Stimulated activated naive CD8-positive, alpha-beta T cell treated with anti-CD3 and anti-CD28 coated beads, Interleukin-15, Interleukin-2, amounts not matched to agents 100 ng/mL and 50 ng/mL, for 24 hours (primary cell): ENCODE data around the gene CDCA7.
"Not testable (repeated sequence)": the region's sequence is repeated elsewhere in the genome, so short reads cannot be mapped to it uniquely, and the experiment has no call there.

Source experiments
- H3K27ac Mint-ChIP-seq: one replicate; pipeline ENCODE4 v1.8.0; 2021; ENCODE audit warnings: mild to moderate bottlenecking, mixed read lengths
- H3K27me3 Mint-ChIP-seq: one replicate; pipeline ENCODE4 v1.8.0; 2021; ENCODE audit warnings: mixed read lengths
- H3K36me3 Mint-ChIP-seq: one replicate; pipeline ENCODE4 v1.8.0; 2021; ENCODE audit warnings: low read depth, mixed read lengths
- H3K4me1 Mint-ChIP-seq: one replicate; pipeline ENCODE4 v1.8.0; 2021; ENCODE audit warnings: low read depth, mixed read lengths
- H3K4me3 Mint-ChIP-seq: one replicate; pipeline ENCODE4 v1.8.0; 2021; ENCODE audit warnings: mild to moderate bottlenecking, mixed read lengths
- H3K9me3 Mint-ChIP-seq: one replicate; pipeline ENCODE4 v1.8.0; 2021; ENCODE audit warnings: mixed read lengths

Gene CDCA7

DNA sequence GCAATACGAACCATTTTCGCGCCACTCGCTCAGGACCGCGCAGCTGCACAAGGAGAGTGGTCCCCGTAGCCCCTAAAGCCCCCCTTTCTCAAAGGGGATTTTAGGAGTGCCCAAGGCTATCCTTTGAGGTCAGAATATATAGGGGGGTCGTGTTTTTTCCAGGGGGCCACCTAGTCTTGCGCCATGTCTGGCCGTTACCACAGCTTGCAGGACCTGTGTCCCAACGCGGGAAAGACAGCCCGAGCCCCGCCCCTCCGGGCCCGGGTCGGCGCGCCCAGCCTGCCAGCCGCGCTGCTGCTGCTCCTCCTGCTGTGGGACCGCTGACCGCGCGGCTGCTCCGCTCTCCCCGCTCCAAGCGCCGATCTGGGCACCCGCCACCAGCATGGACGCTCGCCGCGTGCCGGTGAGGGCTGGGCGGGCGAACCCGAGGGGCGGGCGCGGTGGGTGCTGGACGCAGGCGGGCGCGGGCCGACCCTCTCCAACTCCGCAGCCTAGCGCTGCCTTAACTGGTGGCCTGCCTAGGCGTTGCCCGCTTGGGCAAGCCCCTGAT, at the start of gene CDCA7:
Gene CDCA7 (plus strand): TSS at position 291 of the 550 bp plus-strand sequence. CDS start 92 bp downstream, at position 383.
- Mint-ChIP-seq H3K36me3 (peaks cover 31% of the 10 kb centered on the region), H3K27me3 (peaks cover 48% of the 10 kb centered on the region), H3K9me3 (no peaks in the 10 kb centered on the region), H3K4me1 (peaks cover 45% of the 10 kb centered on the region), H3K4me3 (peak within 1 kb of the TSS; percentile 89), H3K27ac (peak within 1 kb of the TSS; percentile 94)

DNA sequence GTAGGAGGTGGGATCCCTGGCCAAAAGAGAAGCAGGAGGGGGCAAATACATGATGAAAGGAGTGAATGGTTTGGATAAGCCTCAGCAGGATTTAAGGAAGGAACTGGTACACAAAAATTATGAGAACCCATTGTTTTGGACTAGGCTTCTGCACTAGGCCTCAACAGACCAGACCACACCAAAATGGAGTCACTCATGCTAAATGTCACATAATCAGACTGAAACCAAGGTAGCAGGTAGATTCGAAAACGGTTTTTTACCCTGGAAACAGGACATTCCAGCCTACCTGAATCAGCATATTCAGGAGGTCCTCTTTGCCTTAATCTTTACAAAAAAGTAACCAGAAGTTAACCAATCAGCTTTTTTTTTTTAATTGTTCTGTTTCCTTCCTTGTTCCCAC, 49.4 kb upstream of the CDCA7 start:
- H3K27me3 Mint-ChIP-seq, result peaks cover 3% of the 10 kb centered on the region

GRCh38 chr2:173307293-173307692, 47.4 kb upstream of the CDCA7 start:
- H3K27ac Mint-ChIP-seq, result no peak overlapping the region

More for the DNA sequence above, 49.4 kb upstream of the CDCA7 start:
- Mint-ChIP-seq H3K9me3 (peaks cover 6% of the 10 kb centered on the region), H3K36me3 (no peaks in the 10 kb centered on the region), H3K4me1 (no peaks in the 10 kb centered on the region), H3K27ac (no peak overlapping the region), H3K4me3 (no peak overlapping the region)

GRCh38 chr2:173309370-173309769, 45.3 kb upstream of the CDCA7 start:
- H3K27me3 Mint-ChIP-seq, H3K4me1 Mint-ChIP-seq, H3K36me3 Mint-ChIP-seq, H3K9me3 Mint-ChIP-seq, H3K27ac Mint-ChIP-seq, H3K4me3 Mint-ChIP-seq: not testable (repeated sequence)

More at GRCh38 chr2:173307293-173307692, 47.4 kb upstream of the CDCA7 start:
- H3K4me1 Mint-ChIP-seq, result no peaks in the 10 kb centered on the region
- H3K36me3 Mint-ChIP-seq, result no peaks in the 10 kb centered on the region
- H3K4me3 Mint-ChIP-seq, result no peak overlapping the region
- no peaks in the 10 kb centered on the region for H3K27me3 Mint-ChIP-seq
- H3K9me3 Mint-ChIP-seq, result peaks cover 2% of the 10 kb centered on the region

GRCh38 chr2:173311844-173312606, 42.6 kb upstream of the CDCA7 start:
- Mint-ChIP-seq H3K36me3 (no peaks in the 10 kb centered on the region), H3K9me3 (no peaks in the 10 kb centered on the region), H3K4me1 (no peaks in the 10 kb centered on the region), H3K27me3 (peaks cover 4% of the 10 kb centered on the region), H3K27ac (no peak overlapping the region), H3K4me3 (no peak overlapping the region)

DNA sequence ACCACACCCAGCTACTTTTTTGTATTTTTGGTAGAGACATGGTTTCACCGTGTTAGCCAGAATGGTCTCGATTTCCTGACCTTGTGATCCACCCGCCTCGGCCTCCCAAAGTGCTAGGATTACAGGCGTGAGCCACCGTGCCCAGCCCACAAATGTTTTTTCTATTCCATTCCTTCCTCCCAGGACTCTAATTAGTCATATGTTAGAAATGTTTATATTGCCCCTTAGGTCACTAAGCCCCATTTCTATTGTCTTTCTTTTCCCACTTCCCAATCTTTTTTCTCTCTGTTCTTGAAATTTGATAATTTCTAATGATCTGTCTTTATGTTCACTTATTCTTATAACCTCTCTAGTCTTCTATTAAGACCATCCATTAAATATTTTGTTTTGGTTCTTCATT, 31.3 kb upstream of the CDCA7 start:
- no peaks in the 10 kb centered on the region for H3K36me3 Mint-ChIP-seq
- no peak overlapping the region for H3K4me3 Mint-ChIP-seq
- H3K27me3 Mint-ChIP-seq, result peaks cover 5% of the 10 kb centered on the region
- H3K27ac Mint-ChIP-seq, result no peak overlapping the region
- no peaks in the 10 kb centered on the region for H3K4me1 Mint-ChIP-seq
- H3K9me3 Mint-ChIP-seq, result peaks cover 11% of the 10 kb centered on the region

DNA sequence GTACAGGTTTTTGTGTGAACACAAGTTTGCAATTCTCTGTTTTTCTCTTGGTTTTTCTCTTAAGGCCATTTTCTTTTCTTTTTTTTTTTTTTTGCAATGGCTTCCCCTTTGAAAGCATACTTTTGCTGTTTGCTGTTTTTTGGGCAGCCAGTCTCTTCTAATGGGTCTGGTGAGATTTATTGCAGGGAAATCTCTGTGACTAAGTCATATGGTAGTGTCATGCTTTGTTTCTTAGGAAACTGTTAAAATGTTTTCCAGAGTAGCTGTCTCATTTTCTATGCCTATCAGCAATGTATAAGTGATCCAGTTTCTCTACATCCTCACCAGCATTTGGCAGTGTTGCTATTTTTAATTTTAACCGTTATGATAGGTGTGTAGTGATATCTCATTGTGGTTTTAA, 27.9 kb upstream of the CDCA7 start:
- no peaks in the 10 kb centered on the region for H3K4me1 Mint-ChIP-seq
- no peak overlapping the region for H3K27ac Mint-ChIP-seq
- H3K4me3 Mint-ChIP-seq, result no peak overlapping the region
- no peaks in the 10 kb centered on the region for H3K36me3 Mint-ChIP-seq
- peaks cover 27% of the 10 kb centered on the region for H3K9me3 Mint-ChIP-seq
- peaks cover 21% of the 10 kb centered on the region for H3K27me3 Mint-ChIP-seq

- Mint-ChIP-seq H3K27ac (no peak overlapping the region), H3K4me3 (no peak overlapping the region), H3K4me1 (no peaks in the 10 kb centered on the region)
Observed at GRCh38 chr2:173327421-173327820, 27.3 kb upstream of the CDCA7 start.

GRCh38 chr2:173333003-173333402, 21.7 kb upstream of the CDCA7 start:
- peaks cover 28% of the 10 kb centered on the region for H3K9me3 Mint-ChIP-seq
- peaks cover 31% of the 10 kb centered on the region for H3K27me3 Mint-ChIP-seq
- H3K27ac Mint-ChIP-seq, H3K4me1 Mint-ChIP-seq, H3K36me3 Mint-ChIP-seq, H3K4me3 Mint-ChIP-seq: not testable (repeated sequence)

More at GRCh38 chr2:173327421-173327820, 27.3 kb upstream of the CDCA7 start:
- H3K9me3 Mint-ChIP-seq, result peaks cover 27% of the 10 kb centered on the region
- peaks cover 21% of the 10 kb centered on the region for H3K27me3 Mint-ChIP-seq
- H3K36me3 Mint-ChIP-seq, result no peaks in the 10 kb centered on the region

GRCh38 chr2:173339807-173340206, 14.9 kb upstream of the CDCA7 start:
- Mint-ChIP-seq H3K36me3 (no peaks in the 10 kb centered on the region), H3K4me3 (no peak overlapping the region), H3K4me1 (no peaks in the 10 kb centered on the region), H3K27ac (no peak overlapping the region), H3K9me3 (peaks cover under 1% of the 10 kb centered on the region), H3K27me3 (peaks cover 20% of the 10 kb centered on the region)

DNA sequence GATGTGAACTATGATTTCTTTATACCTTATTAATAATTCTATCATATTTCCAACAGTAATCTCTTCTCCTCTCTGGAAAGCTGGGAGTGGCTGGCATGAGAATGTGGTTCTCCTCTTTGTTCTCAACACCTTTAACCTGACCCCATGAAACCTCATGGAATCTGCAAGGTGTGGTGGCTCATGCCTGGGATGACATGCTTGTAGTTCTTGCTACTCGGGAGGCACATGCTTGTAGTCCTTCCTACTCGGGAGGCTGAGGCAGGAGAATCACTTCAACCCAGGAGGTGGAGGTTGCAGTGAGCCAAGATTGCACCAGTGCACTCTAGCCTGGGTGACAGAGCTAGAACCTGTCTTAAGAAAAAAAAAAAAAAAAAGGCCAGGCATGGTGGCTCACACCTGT, 10.8 kb upstream of the CDCA7 start:
- H3K36me3 Mint-ChIP-seq, result no peaks in the 10 kb centered on the region
- H3K27me3 Mint-ChIP-seq, result peaks cover 6% of the 10 kb centered on the region
- no peak overlapping the region for H3K4me3 Mint-ChIP-seq
- H3K9me3 Mint-ChIP-seq, result peaks cover 4% of the 10 kb centered on the region
- no peaks in the 10 kb centered on the region for H3K4me1 Mint-ChIP-seq
- H3K27ac Mint-ChIP-seq, result no peak overlapping the region

- Mint-ChIP-seq H3K4me1 (no peaks in the 10 kb centered on the region), H3K36me3 (no peaks in the 10 kb centered on the region), H3K27me3 (peaks cover 17% of the 10 kb centered on the region), H3K4me3 (no peak overlapping the region), H3K9me3 (peaks cover 4% of the 10 kb centered on the region), H3K27ac (no peak overlapping the region)
Observed at GRCh38 chr2:173346035-173346434, 8.6 kb upstream of the CDCA7 start.

GRCh38 chr2:173347305-173348168, 7.1 kb upstream of the CDCA7 start:
- Mint-ChIP-seq H3K4me3 (no peak overlapping the region), H3K9me3 (peaks cover 4% of the 10 kb centered on the region), H3K4me1 (no peaks in the 10 kb centered on the region), H3K36me3 (no peaks in the 10 kb centered on the region), H3K27ac (no peak overlapping the region), H3K27me3 (peaks cover 25% of the 10 kb centered on the region)

GRCh38 chr2:173349287-173349686, 5.4 kb upstream of the CDCA7 start:
- peaks cover 12% of the 10 kb centered on the region for H3K4me1 Mint-ChIP-seq
- H3K4me3 Mint-ChIP-seq, result no peak overlapping the region
- H3K36me3 Mint-ChIP-seq, result no peaks in the 10 kb centered on the region
- H3K9me3 Mint-ChIP-seq, result peaks cover 4% of the 10 kb centered on the region
- H3K27me3 Mint-ChIP-seq, result peaks cover 42% of the 10 kb centered on the region
- no peak overlapping the region for H3K27ac Mint-ChIP-seq

DNA sequence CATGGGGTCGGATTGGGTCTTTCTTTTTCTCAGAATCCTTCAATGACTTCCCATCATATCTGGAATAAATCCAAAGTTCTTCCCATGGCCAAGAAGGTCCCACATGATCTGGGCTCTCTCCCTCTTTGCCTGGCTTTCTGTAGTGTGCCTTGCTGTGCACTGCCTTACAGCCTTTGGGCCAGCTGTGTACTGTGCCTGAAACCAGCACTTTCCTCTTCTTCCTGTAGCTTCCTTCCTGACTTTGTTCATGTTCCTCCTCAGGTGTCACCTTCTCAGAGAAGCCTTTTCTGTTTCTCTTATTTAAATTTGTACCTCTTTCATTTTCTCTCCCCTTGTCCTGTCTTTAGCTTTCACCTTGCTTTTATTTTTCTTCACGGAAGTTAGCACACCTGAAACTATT, 4.3 kb upstream of the CDCA7 start:
- peaks cover 43% of the 10 kb centered on the region for H3K27me3 Mint-ChIP-seq
- no peak overlapping the region for H3K27ac Mint-ChIP-seq
- H3K36me3 Mint-ChIP-seq, result no peaks in the 10 kb centered on the region
- H3K9me3 Mint-ChIP-seq, result peaks cover 4% of the 10 kb centered on the region
- H3K4me3 Mint-ChIP-seq, result no peak overlapping the region
- peaks cover 13% of the 10 kb centered on the region for H3K4me1 Mint-ChIP-seq
